ENCODE data around the gene CNTN6. TPM values are rescaled to one million over a fixed set of nuclear protein-coding genes. Genes with fewer than 3 reads are reported as not detected.

The CNTN6 gene
- polyA plus RNA-seq, 1 donor (not counting 4 experiments of a cell fraction or from before 2014, with no cell fraction given): not detected

- no peak for TF ChIP-seq EZH2 (IDR thresholded peaks at IDR 0.05; ENCODE audit: low read length)
- no peak for TF ChIP-seq CTCF (optimal IDR thresholded peaks at IDR 0.05 in 1 of 3, IDR thresholded peaks at IDR 0.05 in 1 of 3, conservative IDR thresholded peaks at IDR 0.05 in 1 of 3; ENCODE audit: extremely low read depth in 1 of 3, insufficient read depth in 2 of 3, low read length in 3 of 3)
- H3K36me3 ChIP-seq (ENCODE audit: control insufficient read depth in 2 of 2, extremely low read depth in 1 of 2, insufficient read depth in 2 of 2, low read length in 2 of 2): no peaks in the 10 kb centered on the region
- no peaks in the 10 kb centered on the region for H3K9me1 ChIP-seq (ENCODE audit: control insufficient read depth, extremely low read depth, insufficient read depth, low read length)
- no peaks in the 10 kb centered on the region for H4K20me1 ChIP-seq (ENCODE audit: control insufficient read depth, extremely low read depth, insufficient read depth, low read length)
- no peak for FAIRE-seq
- no peaks in the 10 kb centered on the region for H3K9me3 ChIP-seq (ENCODE audit: control insufficient read depth, low read depth, low read length)
- H3K4me2 ChIP-seq (ENCODE audit: control insufficient read depth, extremely low read depth, insufficient read depth, low read depth, low read length): no peak overlapping the region
- dilution Hi-C loops (cut with MboI; ENCODE audit: extremely low pct_ligation_motif_present, low sequenced_read_pairs): no loop called here
- H3K27ac ChIP-seq (ENCODE audit: control insufficient read depth, insufficient read depth, low read length): no peak overlapping the region
- H2AFZ ChIP-seq (ENCODE audit: control insufficient read depth, low read length): no peak overlapping the region
- H3K27me3 ChIP-seq (ENCODE audit: control insufficient read depth, extremely low read depth, insufficient read depth, low read length): no peaks in the 10 kb centered on the region
- no peaks in the 10 kb centered on the region for H3K4me1 ChIP-seq (ENCODE audit: control insufficient read depth, extremely low read depth, insufficient read depth, low read length)
- no peak overlapping the region for H3K4me3 ChIP-seq (ENCODE audit: control insufficient read depth in 2 of 3, extremely low read depth in 1 of 3, insufficient read depth in 2 of 3, low read depth in 1 of 3, low read length in 3 of 3)
- no peaks in the 10 kb centered on the region for H3K79me2 ChIP-seq (ENCODE audit: control insufficient read depth, insufficient read depth, low read length)
- H3K9ac ChIP-seq (ENCODE audit: control insufficient read depth, extremely low read depth, insufficient read depth, low read length): no peak overlapping the region
- DNase-seq (ENCODE audit: low read depth, low spot score): no peak
Observed at GRCh38 chr3:1057436-1057835, 35.4 kb upstream of the CNTN6 start.

GRCh38 chr3:1068985-1069384 is 23.8 kb upstream of the CNTN6 start:
- DNase-seq (ENCODE audit: low read depth, low spot score): no peak

More at GRCh38 chr3:1068985-1069384, 23.8 kb upstream of the CNTN6 start:
- Histone ChIP-seq H3K4me3 (ENCODE audit: control insufficient read depth in 2 of 3, extremely low read depth in 1 of 3, insufficient read depth in 2 of 3, low read depth in 1 of 3, low read length in 3 of 3) (no peak overlapping the region), H3K27ac (ENCODE audit: control insufficient read depth, insufficient read depth, low read length) (no peak overlapping the region), H3K4me1 (ENCODE audit: control insufficient read depth, extremely low read depth, insufficient read depth, low read length) (peaks cover 3% of the 10 kb centered on the region), H3K9ac (ENCODE audit: control insufficient read depth, extremely low read depth, insufficient read depth, low read length) (no peak overlapping the region), H2AFZ (ENCODE audit: control insufficient read depth, low read length) (peak overlapping the region; percentile 39), H3K9me3 (ENCODE audit: control insufficient read depth, low read depth, low read length) (no peaks in the 10 kb centered on the region), H4K20me1 (ENCODE audit: control insufficient read depth, extremely low read depth, insufficient read depth, low read length) (no peaks in the 10 kb centered on the region), H3K4me2 (ENCODE audit: control insufficient read depth, extremely low read depth, insufficient read depth, low read depth, low read length) (no peak overlapping the region), H3K79me2 (ENCODE audit: control insufficient read depth, insufficient read depth, low read length) (no peaks in the 10 kb centered on the region), H3K27me3 (ENCODE audit: control insufficient read depth, extremely low read depth, insufficient read depth, low read length) (no peaks in the 10 kb centered on the region), H3K9me1 (ENCODE audit: control insufficient read depth, extremely low read depth, insufficient read depth, low read length) (no peaks in the 10 kb centered on the region), H3K36me3 (ENCODE audit: control insufficient read depth in 2 of 2, extremely low read depth in 1 of 2, insufficient read depth in 2 of 2, low read length in 2 of 2) (no peaks in the 10 kb centered on the region)
- no peak for FAIRE-seq
- TF ChIP-seq CTCF (optimal IDR thresholded peaks at IDR 0.05 in 1 of 3, IDR thresholded peaks at IDR 0.05 in 1 of 3, conservative IDR thresholded peaks at IDR 0.05 in 1 of 3; ENCODE audit: extremely low read depth in 1 of 3, insufficient read depth in 2 of 3, low read length in 3 of 3): no peak
- dilution Hi-C loops (cut with MboI; ENCODE audit: extremely low pct_ligation_motif_present, low sequenced_read_pairs): no loop called here

Measured in keratinocyte (primary cell).